Measurements from ENCODE around the gene ZNF747.
A peak's percentile ranks its signal among the peaks of the same experiment; 100 is the strongest.
"Not testable (repeated sequence)": the region's sequence is repeated elsewhere in the genome, so short reads cannot be mapped to it uniquely, and the experiment has no call there.

Gene ZNF747

GRCh38 chr16:30532285-30533145 lies 2.1 kb downstream of the ZNF747 start:
- DNase-seq: no peak

GRCh38 chr16:30530163-30531037 lies 4.3 kb downstream of the ZNF747 start:
- DNase-seq: peak; percentile 52

GRCh38 chr16:30528799-30529457 lies 5.7 kb downstream of the ZNF747 start:
- DNase-seq: peak; percentile 56

GRCh38 chr16:30527635-30528178 lies 7.0 kb downstream of the ZNF747 start:
- DNase-seq: peak; percentile 88

GRCh38 chr16:30526823-30527634 lies 7.6 kb downstream of the ZNF747 start:
- DNase-seq: peak; percentile 100

GRCh38 chr16:30526137-30526822 lies 8.4 kb downstream of the ZNF747 start, which contains the start of gene ZNF768:
ZNF768 (minus strand) TSS chr16:30526566; CDS start chr16:30526413, 153 bp downstream.
- peak; percentile 65 for DNase-seq

GRCh38 chr16:30525844-30526136 lies 8.9 kb downstream of the ZNF747 start:
- no peak for DNase-seq

GRCh38 chr16:30524575-30525568 lies 9.8 kb downstream of the ZNF747 start:
- DNase-seq: no peak

- no peak for DNase-seq
Measured at GRCh38 chr16:30523768-30524574, 10.7 kb downstream of the ZNF747 start.

GRCh38 chr16:30522702-30523463 lies 11.8 kb downstream of the ZNF747 start:
- not testable (repeated sequence) for DNase-seq

- no peak for DNase-seq
Measured at GRCh38 chr16:30521873-30522641, 12.6 kb downstream of the ZNF747 start.

GRCh38 chr16:30521476-30521872 lies 13.2 kb downstream of the ZNF747 start:
- DNase-seq: no peak

- no peak for DNase-seq
Measured at GRCh38 chr16:30519120-30520049, 15.3 kb downstream of the ZNF747 start.

- no peak for DNase-seq
Measured at GRCh38 chr16:30518552-30518951, 16.1 kb downstream of the ZNF747 start.

- DNase-seq: no peak
Measured at GRCh38 chr16:30515275-30515674, 19.4 kb downstream of the ZNF747 start.

GRCh38 chr16:30511509-30511908 lies 23.1 kb downstream of the ZNF747 start:
- DNase-seq: no peak
